ENCODE results near the gene APBB2.

The APBB2 gene

DNA sequence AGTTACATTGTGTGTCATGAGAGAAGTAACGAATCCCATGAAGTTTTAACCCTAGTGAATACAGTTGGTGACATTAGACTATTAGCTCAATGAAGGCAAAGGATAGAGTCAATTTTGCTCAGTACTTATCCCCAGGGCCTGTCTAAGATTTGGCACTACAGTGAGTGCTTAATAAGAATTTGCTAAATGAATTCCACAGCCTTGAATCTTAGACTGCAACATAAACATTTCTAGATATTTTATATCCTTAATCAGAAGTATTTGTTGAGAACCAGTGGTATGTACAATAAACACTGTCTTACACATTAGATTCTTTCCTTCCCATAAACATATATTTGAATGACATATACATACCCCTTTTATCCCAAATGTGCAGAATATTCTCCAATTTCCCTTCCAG is 241.6 kb downstream of the APBB2 start:
- H3K27me3 ChIP-seq (ENCODE audit: insufficient read depth, low read depth, severe bottlenecking), result no peaks in the 10 kb centered on the region
- TF ChIP-seq, protein P1, sequence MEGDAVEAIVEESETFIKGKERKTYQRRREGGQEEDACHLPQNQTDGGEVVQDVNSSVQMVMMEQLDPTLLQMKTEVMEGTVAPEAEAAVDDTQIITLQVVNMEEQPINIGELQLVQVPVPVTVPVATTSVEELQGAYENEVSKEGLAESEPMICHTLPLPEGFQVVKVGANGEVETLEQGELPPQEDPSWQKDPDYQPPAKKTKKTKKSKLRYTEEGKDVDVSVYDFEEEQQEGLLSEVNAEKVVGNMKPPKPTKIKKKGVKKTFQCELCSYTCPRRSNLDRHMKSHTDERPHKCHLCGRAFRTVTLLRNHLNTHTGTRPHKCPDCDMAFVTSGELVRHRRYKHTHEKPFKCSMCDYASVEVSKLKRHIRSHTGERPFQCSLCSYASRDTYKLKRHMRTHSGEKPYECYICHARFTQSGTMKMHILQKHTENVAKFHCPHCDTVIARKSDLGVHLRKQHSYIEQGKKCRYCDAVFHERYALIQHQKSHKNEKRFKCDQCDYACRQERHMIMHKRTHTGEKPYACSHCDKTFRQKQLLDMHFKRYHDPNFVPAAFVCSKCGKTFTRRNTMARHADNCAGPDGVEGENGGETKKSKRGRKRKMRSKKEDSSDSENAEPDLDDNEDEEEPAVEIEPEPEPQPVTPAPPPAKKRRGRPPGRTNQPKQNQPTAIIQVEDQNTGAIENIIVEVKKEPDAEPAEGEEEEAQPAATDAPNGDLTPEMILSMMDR (IDR thresholded peaks at IDR 0.05; ENCODE audit: low read depth, low read length), result no peak
- H3K36me3 ChIP-seq, result no peaks in the 10 kb centered on the region

GRCh38 chr4:40971338-40971737 is 243.0 kb downstream of the APBB2 start:
- TF ChIP-seq, protein P1 (IDR thresholded peaks at IDR 0.05; ENCODE audit: low read depth, low read length), result no peak
- H3K36me3 ChIP-seq, result no peaks in the 10 kb centered on the region
- H3K27me3 ChIP-seq (ENCODE audit: insufficient read depth, low read depth, severe bottlenecking), result no peaks in the 10 kb centered on the region
- DNase-seq, result no peak
- no peaks in the 10 kb centered on the region for H3K9me3 ChIP-seq (ENCODE audit: severe bottlenecking)
- no peak overlapping the region for H3K4me3 ChIP-seq (ENCODE audit: low read depth, low read length)
- no peak overlapping the region for H3K27ac ChIP-seq

More for the DNA sequence above, 241.6 kb downstream of the APBB2 start:
- Histone ChIP-seq H3K27ac (no peak overlapping the region), H3K4me3 (ENCODE audit: low read depth, low read length) (no peak overlapping the region), H3K9me3 (ENCODE audit: severe bottlenecking) (no peaks in the 10 kb centered on the region)
- DNase-seq, result no peak

GRCh38 chr4:40969501-40969900 is 244.8 kb downstream of the APBB2 start:
- TF ChIP-seq, protein P1 (IDR thresholded peaks at IDR 0.05; ENCODE audit: low read depth, low read length), result no peak

GRCh38 chr4:40967550-40967949 is 246.8 kb downstream of the APBB2 start:
- Histone ChIP-seq H3K4me3 (ENCODE audit: low read depth, low read length) (no peak overlapping the region), H3K27ac (no peak overlapping the region), H3K27me3 (ENCODE audit: insufficient read depth, low read depth, severe bottlenecking) (no peaks in the 10 kb centered on the region), H3K9me3 (ENCODE audit: severe bottlenecking) (no peaks in the 10 kb centered on the region), H3K36me3 (no peaks in the 10 kb centered on the region)
- no peak for DNase-seq
- TF ChIP-seq, protein P1 (IDR thresholded peaks at IDR 0.05; ENCODE audit: low read depth, low read length), result no peak

More at GRCh38 chr4:40969501-40969900, 244.8 kb downstream of the APBB2 start:
- no peak for DNase-seq
- no peaks in the 10 kb centered on the region for H3K9me3 ChIP-seq (ENCODE audit: severe bottlenecking)
- no peak overlapping the region for H3K27ac ChIP-seq
- no peaks in the 10 kb centered on the region for H3K27me3 ChIP-seq (ENCODE audit: insufficient read depth, low read depth, severe bottlenecking)
- no peaks in the 10 kb centered on the region for H3K36me3 ChIP-seq
- no peak overlapping the region for H3K4me3 ChIP-seq (ENCODE audit: low read depth, low read length)

GRCh38 chr4:40966091-40966490 is 248.3 kb downstream of the APBB2 start:
- Histone ChIP-seq H3K36me3 (no peaks in the 10 kb centered on the region), H3K4me3 (ENCODE audit: low read depth, low read length) (no peak overlapping the region), H3K27ac (no peak overlapping the region), H3K9me3 (ENCODE audit: severe bottlenecking) (no peaks in the 10 kb centered on the region), H3K27me3 (ENCODE audit: insufficient read depth, low read depth, severe bottlenecking) (no peaks in the 10 kb centered on the region)
- TF ChIP-seq, protein P1 (IDR thresholded peaks at IDR 0.05; ENCODE audit: low read depth, low read length), result no peak
- DNase-seq, result no peak

DNA sequence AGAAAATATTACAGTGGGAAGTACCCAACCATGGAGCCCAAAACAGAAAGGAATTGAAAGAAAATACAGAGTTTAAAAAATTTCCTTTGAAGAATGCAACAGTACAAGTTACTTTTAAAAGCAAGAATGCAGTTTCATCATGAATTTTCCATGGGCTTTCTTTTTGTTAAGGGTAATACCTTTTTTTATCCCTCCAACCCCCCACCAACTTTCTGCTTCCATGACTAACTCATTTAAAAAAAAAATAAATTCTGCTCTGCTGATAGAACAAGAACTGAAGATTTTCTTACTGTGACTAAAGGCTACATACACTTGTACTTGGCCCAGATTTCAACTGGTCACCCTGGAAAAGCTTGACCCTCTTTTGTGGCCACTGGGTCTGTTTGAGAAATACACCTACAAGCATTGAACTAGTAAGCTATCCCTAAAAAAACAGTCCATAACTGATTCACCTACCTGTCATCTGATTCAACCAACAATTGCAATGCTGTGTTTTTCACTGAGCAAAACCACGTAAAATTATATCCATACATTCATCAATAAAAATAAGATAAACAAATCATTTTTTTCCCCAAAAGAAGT is 250.4 kb downstream of the APBB2 start:
- H3K27me3 ChIP-seq (ENCODE audit: insufficient read depth, low read depth, severe bottlenecking), result no peaks in the 10 kb centered on the region
- H3K36me3 ChIP-seq, result no peaks in the 10 kb centered on the region
- no peaks in the 10 kb centered on the region for H3K9me3 ChIP-seq (ENCODE audit: severe bottlenecking)
- TF ChIP-seq, protein P1 (IDR thresholded peaks at IDR 0.05; ENCODE audit: low read depth, low read length), result no peak
- no peak overlapping the region for H3K4me3 ChIP-seq (ENCODE audit: low read depth, low read length)
- no peak overlapping the region for H3K27ac ChIP-seq
- no peak for DNase-seq

Measured in WERI-Rb-1 (cell line).